Chondrocyte (in vitro differentiated cells): Measurements from ENCODE around the gene LRRC8C. TPM values are rescaled to one million over a fixed set of nuclear protein-coding genes. Genes with fewer than 3 reads are reported as not detected.

ENCODE experiments used
- DNase-seq: peaks from one replicate; pipeline ENCODE4 v3.0.0; 2021; ENCODE audit warnings: mixed read lengths, low spot score
- H3K27ac Mint-ChIP-seq: one replicate; pipeline ENCODE4 v1.8.0; 2021; ENCODE audit warnings: mild to moderate bottlenecking, moderate library complexity, mixed read lengths; ENCODE audit not compliant: unreplicated experiment
- H3K27me3 Mint-ChIP-seq: 2 replicates; pipeline ENCODE4 v1.8.0; 2021; ENCODE audit warnings: low read depth, mixed read lengths
- H3K36me3 Mint-ChIP-seq: 2 replicates; pipeline ENCODE4 v1.8.0; 2021; ENCODE audit warnings: low read depth, mixed read lengths
- H3K4me1 Mint-ChIP-seq: 2 replicates; pipeline ENCODE4 v1.8.0; 2021; ENCODE audit warnings: low read depth, mild to moderate bottlenecking, mixed read lengths
- H3K4me3 Mint-ChIP-seq: one replicate; pipeline ENCODE4 v1.8.0; 2021; ENCODE audit warnings: mild to moderate bottlenecking, moderate library complexity, mixed read lengths; ENCODE audit not compliant: unreplicated experiment
- H3K9me3 Mint-ChIP-seq: 2 replicates; pipeline ENCODE4 v1.8.0; 2021; ENCODE audit warnings: low read depth, mixed read lengths
- total RNA-seq: library from RNA; stranded (reverse); gene quantifications from 3 replicates; pipeline ENCODE4 v1.2.1, GENCODE V29; 2021
- TF ChIP-seq, protein P1 (sequence below): fragments of 200-600 bp; sonication (generic); IDR thresholded peaks from 2 replicates; pipeline ENCODE4 v1.5.0; 2021; ENCODE audit warnings: antibody characterized with exemption, mild to moderate bottlenecking, moderate library complexity

Gene LRRC8C
- total RNA-seq, 1 donor from 2014 or later, result 2.3 TPM

GRCh38 chr1:89613928-89614327, 19.0 kb upstream of the LRRC8C start:
- Mint-ChIP-seq H3K4me1 (no peaks in the 10 kb centered on the region), H3K4me3 (no peak overlapping the region), H3K27me3 (peaks cover 4% of the 10 kb centered on the region), H3K27ac (no peak overlapping the region), H3K36me3 (no peaks in the 10 kb centered on the region), H3K9me3 (no peaks in the 10 kb centered on the region)
- no peak for DNase-seq
- TF ChIP-seq, protein P1, sequence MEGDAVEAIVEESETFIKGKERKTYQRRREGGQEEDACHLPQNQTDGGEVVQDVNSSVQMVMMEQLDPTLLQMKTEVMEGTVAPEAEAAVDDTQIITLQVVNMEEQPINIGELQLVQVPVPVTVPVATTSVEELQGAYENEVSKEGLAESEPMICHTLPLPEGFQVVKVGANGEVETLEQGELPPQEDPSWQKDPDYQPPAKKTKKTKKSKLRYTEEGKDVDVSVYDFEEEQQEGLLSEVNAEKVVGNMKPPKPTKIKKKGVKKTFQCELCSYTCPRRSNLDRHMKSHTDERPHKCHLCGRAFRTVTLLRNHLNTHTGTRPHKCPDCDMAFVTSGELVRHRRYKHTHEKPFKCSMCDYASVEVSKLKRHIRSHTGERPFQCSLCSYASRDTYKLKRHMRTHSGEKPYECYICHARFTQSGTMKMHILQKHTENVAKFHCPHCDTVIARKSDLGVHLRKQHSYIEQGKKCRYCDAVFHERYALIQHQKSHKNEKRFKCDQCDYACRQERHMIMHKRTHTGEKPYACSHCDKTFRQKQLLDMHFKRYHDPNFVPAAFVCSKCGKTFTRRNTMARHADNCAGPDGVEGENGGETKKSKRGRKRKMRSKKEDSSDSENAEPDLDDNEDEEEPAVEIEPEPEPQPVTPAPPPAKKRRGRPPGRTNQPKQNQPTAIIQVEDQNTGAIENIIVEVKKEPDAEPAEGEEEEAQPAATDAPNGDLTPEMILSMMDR, result no peak

DNA sequence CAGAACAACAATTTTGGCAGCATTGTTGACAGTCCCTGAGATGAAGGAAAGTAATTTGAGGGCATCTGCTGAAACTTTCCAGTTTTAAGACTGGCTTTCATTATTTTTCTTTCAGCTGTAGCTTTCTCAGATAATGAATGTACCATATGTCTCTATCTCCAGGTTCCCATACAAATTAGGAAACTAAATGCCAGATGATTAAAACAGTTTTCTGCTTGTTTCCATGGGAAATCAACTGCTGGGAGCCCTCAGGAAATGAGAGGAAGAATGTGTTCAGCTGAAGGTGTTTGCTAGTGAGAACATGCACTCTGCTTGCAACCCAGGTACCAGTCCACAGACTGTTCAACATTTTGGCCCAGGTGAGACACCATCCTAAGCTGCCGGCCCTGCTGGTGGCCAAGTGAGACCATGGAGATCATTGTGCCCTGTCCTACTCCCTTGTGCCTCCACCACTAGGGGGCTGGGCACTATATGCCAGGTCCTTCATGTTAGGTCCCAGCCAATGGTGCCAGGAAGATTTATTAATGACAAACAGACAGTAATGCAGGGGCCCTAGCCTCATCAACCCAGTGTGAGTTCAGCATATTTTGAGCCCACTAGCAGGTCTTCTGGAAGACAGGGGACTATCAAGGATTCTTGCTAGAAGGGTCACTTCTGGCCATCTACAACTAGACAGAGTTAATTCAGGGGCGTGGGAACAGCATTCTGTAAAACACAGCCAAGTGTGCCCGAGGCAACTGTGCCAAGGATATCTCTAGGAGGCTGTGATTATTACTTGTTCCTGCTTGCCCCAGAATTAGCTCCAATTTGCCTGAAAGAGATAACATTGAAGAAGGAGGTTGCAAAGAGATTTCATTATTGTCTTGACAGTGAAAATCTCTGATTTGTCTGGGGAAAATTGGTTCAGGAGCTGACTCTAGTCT, 17.0 kb upstream of the LRRC8C start:
- no peak overlapping the region for H3K27ac Mint-ChIP-seq

DNA sequence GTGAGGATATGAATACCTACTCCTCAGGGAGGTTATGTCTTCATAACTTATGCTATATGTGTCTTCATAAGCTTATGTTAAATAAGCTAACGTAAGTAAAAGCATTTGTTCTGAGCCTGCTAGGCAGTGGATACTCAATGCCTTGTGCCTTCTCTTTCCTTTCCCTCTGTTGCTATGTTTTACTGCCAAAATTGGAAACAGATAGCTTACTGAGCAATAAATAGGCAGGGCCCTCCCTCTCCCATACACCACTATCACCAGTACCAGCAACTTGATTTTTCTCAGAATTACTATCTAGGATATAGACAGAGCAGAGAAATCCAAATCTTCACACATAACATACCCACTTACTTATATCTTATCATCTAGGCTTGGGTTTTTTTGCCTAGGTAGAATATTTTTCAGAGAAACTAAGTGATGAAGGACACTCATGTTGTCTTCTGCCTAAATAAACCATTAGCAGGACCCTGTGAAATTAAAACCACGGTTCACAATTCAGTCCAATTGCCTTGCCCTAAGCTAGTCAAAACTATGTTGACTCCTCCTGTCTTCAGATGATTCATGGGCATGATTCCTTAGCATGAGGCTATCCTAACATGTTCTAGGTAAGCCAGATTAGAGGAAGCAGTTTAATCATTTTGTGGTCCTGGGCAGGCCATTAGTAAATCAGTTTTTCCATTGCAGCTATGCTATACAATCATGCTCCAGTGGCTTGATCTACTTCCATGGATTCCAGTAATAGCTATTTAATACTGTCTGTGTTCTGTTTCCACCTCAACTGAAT, 15.9 kb upstream of the LRRC8C start:
- Mint-ChIP-seq H3K9me3 (no peaks in the 10 kb centered on the region), H3K36me3 (no peaks in the 10 kb centered on the region), H3K27ac (no peak overlapping the region), H3K27me3 (peaks cover 4% of the 10 kb centered on the region), H3K4me3 (no peak overlapping the region), H3K4me1 (no peaks in the 10 kb centered on the region)
- DNase-seq, result no peak
- TF ChIP-seq, protein P1, result no peak

More for the DNA sequence above, 17.0 kb upstream of the LRRC8C start:
- Mint-ChIP-seq H3K4me1 (no peaks in the 10 kb centered on the region), H3K36me3 (no peaks in the 10 kb centered on the region), H3K27me3 (peaks cover 4% of the 10 kb centered on the region), H3K4me3 (no peak overlapping the region), H3K9me3 (no peaks in the 10 kb centered on the region)
- DNase-seq, result no peak
- TF ChIP-seq, protein P1, result peak; percentile 58

- H3K9me3 Mint-ChIP-seq, result no peaks in the 10 kb centered on the region
- DNase-seq, result no peak
- H3K36me3 Mint-ChIP-seq, result no peaks in the 10 kb centered on the region
- H3K27me3 Mint-ChIP-seq, result no peaks in the 10 kb centered on the region
- no peak overlapping the region for H3K27ac Mint-ChIP-seq
- TF ChIP-seq, protein P1, result no peak
- H3K4me3 Mint-ChIP-seq, result no peak overlapping the region
- H3K4me1 Mint-ChIP-seq, result no peaks in the 10 kb centered on the region
Measured at GRCh38 chr1:89620664-89621063, 12.3 kb upstream of the LRRC8C start.

DNA sequence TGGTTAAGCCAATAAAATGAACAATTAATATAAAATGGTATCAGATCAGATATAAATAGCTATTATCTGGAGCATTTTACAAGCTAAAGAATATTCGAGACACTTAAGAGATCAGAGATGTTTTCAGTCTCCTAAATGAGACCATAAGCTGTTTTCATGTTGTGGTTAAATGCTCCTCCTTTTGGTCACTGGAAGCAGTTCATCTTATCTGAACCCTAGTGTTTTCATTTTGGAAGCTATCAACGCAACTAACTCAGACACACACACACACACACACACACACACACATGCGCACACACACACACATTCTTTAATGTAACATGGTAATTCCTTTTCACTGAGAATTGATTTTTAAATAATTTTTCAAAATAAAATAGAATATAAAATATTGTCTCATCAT, 10.0 kb upstream of the LRRC8C start:
- Mint-ChIP-seq H3K36me3 (no peaks in the 10 kb centered on the region), H3K4me1 (no peaks in the 10 kb centered on the region), H3K27me3 (no peaks in the 10 kb centered on the region), H3K4me3 (no peak overlapping the region), H3K27ac (no peak overlapping the region), H3K9me3 (no peaks in the 10 kb centered on the region)
- TF ChIP-seq, protein P1, result peak; percentile 38
- no peak for DNase-seq
